SK-N-SH (cell line): ENCODE data around the gene DSE.

Experiments used
- CTCF ChIP-seq: fragments of 200-600 bp; sonication (generic); IDR thresholded peaks from 2 replicates; pipeline ENCODE4 v1.6.1; 2017; ENCODE audit warnings: antibody characterized with exemption, mild to moderate bottlenecking, moderate library complexity
- EZH2phosphoT487 ChIP-seq: fragments of 200-600 bp; sonication (generic); IDR thresholded peaks from 2 replicates; pipeline ENCODE4 v1.6.1; 2017; ENCODE audit warnings: low read depth, mixed run types, mild to moderate bottlenecking, antibody characterized with exemption, moderate library complexity, borderline replicate concordance
- PBX3 ChIP-seq: IDR thresholded peaks from 2 replicates; pipeline ENCODE4; 2012
- RFX5 ChIP-seq: IDR thresholded peaks from 2 replicates; pipeline ENCODE4 v1.6.1; 2012; ENCODE audit warnings: mild to moderate bottlenecking, improper control_type of control experiment, low read length
- TAF1 ChIP-seq: IDR thresholded peaks from 2 replicates; pipeline ENCODE4 v1.6.1; 2012; ENCODE audit warnings: low read depth, mild to moderate bottlenecking, low read length, moderate library complexity, borderline replicate concordance

GRCh38 chr6:116434056-116434725 is 63.4 kb downstream of the DSE start:
- TF ChIP-seq CTCF = no peak
- TF ChIP-seq RFX5 = no peak
- no peak for TF ChIP-seq PBX3
- TF ChIP-seq TAF1 = no peak
- no peak for TF ChIP-seq EZH2phosphoT487
